Left colon (tissue), 2 donors: ENCODE data around the gene CIRBP. TPM values are rescaled to one million over a fixed set of nuclear protein-coding genes. Genes with fewer than 3 reads are reported as not detected.

Experiments used
- ATAC-seq: fragments of 200-7000 bp; cut with Tn5 transposase; one replicate; pipeline ENCODE4 v1.9.1; 2020; ENCODE audit warnings: mild to moderate bottlenecking, moderate library complexity
- DNase-seq, 2 donors: peaks; one replicate each; pipeline ENCODE4 v3.0.0-alpha.2; 2020
- intact Hi-C, 2 donors: fragments of 100-400 bp; cut with DNase I in 1 of 2; cut with micrococcal nuclease in 1 of 2; formaldehyde crosslinking; loops; one replicate each; pipeline versions ENCODE4 v1.11.2 to v1.14.0; 2022; cut with DNase I, micrococcal nuclease
- total RNA-seq, 2 donors: library from RNA; stranded (reverse); fragmentation: NEBNext Ultra II Directional; extraction: Animal tissue kit (Norgen Biotek cat#: 25700); gene quantifications; one replicate each; pipeline ENCODE4 v1.2.1, GENCODE V29; 2021
- donor health status: DM: no; HTN: no; CAD: no.
- donor health status: DM: yes; HTN: yes; CAD: no.

CIRBP gene
- total RNA-seq, 2 donors from 2014 or later: 220 to 267 TPM

GRCh38 chr19:1261538-1261797, 7.7 kb upstream of the CIRBP start:
- DNase-seq (no peak), ATAC-seq (no peak)
- intact Hi-C loops: no loop called here

GRCh38 chr19:1261798-1262622, 7.1 kb upstream of the CIRBP start:
- intact Hi-C loops: no loop called here
- DNase-seq (peak; percentile 94 to 95), ATAC-seq (peak; percentile 53)

- ATAC-seq: no peak
- DNase-seq: no peak
- intact Hi-C loops: no loop called here
These were observed 6.5 kb upstream of the CIRBP start for GRCh38 chr19:1262623-1263123.

- DNase-seq (no peak), ATAC-seq (no peak)
- intact Hi-C loops: no loop called here
These were observed 5.9 kb upstream of the CIRBP start for GRCh38 chr19:1263188-1263587.

GRCh38 chr19:1264801-1265614, 4.1 kb upstream of the CIRBP start:
- intact Hi-C loops: no loop called here
- ATAC-seq: no peak
- peak; percentile 60 to 80 for DNase-seq

GRCh38 chr19:1265615-1266128, 3.5 kb upstream of the CIRBP start:
- DNase-seq (peak; percentile 66 to 79), ATAC-seq (no peak)
- intact Hi-C loops: loop anchor here in 1 of 2 donors (2.0 kb wide), 1 partner anchor 21 kb away; no protein-coding TSS in a partner anchor

GRCh38 chr19:1266129-1266915, 2.8 kb upstream of the CIRBP start:
- DNase-seq: peak; percentile 93 to 95
- intact Hi-C loops: loop anchor here in 1 of 2 donors (2.0 kb wide), 1 partner anchor 22 kb away; no protein-coding TSS in a partner anchor

GRCh38 chr19:1266916-1267476, 2.1 kb upstream of the CIRBP start:
- intact Hi-C loops: loop anchor here in 1 of 2 donors (2.0 kb wide), 1 partner anchor 22 kb away; no protein-coding TSS in a partner anchor
- ATAC-seq: peak; percentile 15

More at GRCh38 chr19:1266129-1266915, 2.8 kb upstream of the CIRBP start:
- ATAC-seq: peak; percentile 51

GRCh38 chr19:1267477-1268225, 1.5 kb upstream of the CIRBP start:
- DNase-seq: no peak
- intact Hi-C loops: loop anchor here in 1 of 2 donors (2.0 kb wide), 1 partner anchor 23 kb away; no protein-coding TSS in a partner anchor
- ATAC-seq: no peak

More at GRCh38 chr19:1266916-1267476, 2.1 kb upstream of the CIRBP start:
- DNase-seq: peak in 1 of 2 donors; percentile 82

- ATAC-seq (no peak), DNase-seq (no peak)
- intact Hi-C loops: no loop called here
These were observed 687 bp upstream of the CIRBP start for GRCh38 chr19:1268226-1269064.

- intact Hi-C loops: no loop called here
- peak; percentile 26 for ATAC-seq
- DNase-seq: peak; percentile 87 to 89
These were observed 513 bp downstream of the CIRBP start for GRCh38 chr19:1269478-1270212.

- peak in 1 of 2 donors; percentile 41 for DNase-seq
- ATAC-seq: no peak
- intact Hi-C loops: no loop called here
These were observed 1.2 kb downstream of the CIRBP start for GRCh38 chr19:1270213-1270853.

GRCh38 chr19:1270854-1271527, 1.9 kb downstream of the CIRBP start:
- DNase-seq (no peak), ATAC-seq (no peak)
- intact Hi-C loops: no loop called here

- ATAC-seq: no peak
- intact Hi-C loops: no loop called here
- no peak for DNase-seq
These were observed 2.6 kb downstream of the CIRBP start for GRCh38 chr19:1271528-1272422.
